OCI-LY1 (cell line): ENCODE data around the gene RAPGEF2.

Source experiments
- H2AFZ ChIP-seq: fragments of 200-600 bp; sonication (generic), shearing (Covaris generic); 2 replicates; pipeline ENCODE4 v1.6.0; 2014; ENCODE audit warnings: antibody characterized with exemption, mild to moderate bottlenecking, low read length
- H3F3A ChIP-seq: fragments of 200-600 bp; sonication (generic), shearing (Covaris generic); 2 replicates; pipeline ENCODE4 v1.6.0; 2014; ENCODE audit warnings: mild to moderate bottlenecking, antibody characterized with exemption, low read length, moderate library complexity; ENCODE audit not compliant: insufficient read depth
- H3K27ac ChIP-seq: fragments of 200-600 bp; sonication (generic); 2 replicates; pipeline ENCODE4 v1.5.1; 2014; ENCODE audit warnings: low read length, mixed run types, mild to moderate bottlenecking, low read depth; ENCODE audit not compliant: poor library complexity, severe bottlenecking
- H3K27me3 ChIP-seq: fragments of 200-600 bp; sonication (generic); 2 replicates; pipeline ENCODE4 v1.6.0; 2014; ENCODE audit warnings: antibody characterized with exemption, mild to moderate bottlenecking, low read length, moderate library complexity; ENCODE audit not compliant: insufficient read depth
- H3K36me3 ChIP-seq: fragments of 200-600 bp; sonication (generic); 2 replicates; pipeline ENCODE4 v1.6.1; 2014; ENCODE audit warnings: mild to moderate bottlenecking, antibody characterized with exemption, low read length, moderate library complexity, mixed read lengths; ENCODE audit not compliant: insufficient read depth
- H3K4me1 ChIP-seq: fragments of 200-600 bp; sonication (generic); 2 replicates; pipeline ENCODE4 v1.5.1; 2014; ENCODE audit warnings: mild to moderate bottlenecking, low read length, moderate library complexity; ENCODE audit not compliant: insufficient read depth, severe bottlenecking
- H3K4me2 ChIP-seq: fragments of 200-600 bp; sonication (generic), shearing (Covaris generic); 2 replicates; pipeline ENCODE4 v1.6.1; 2014; ENCODE audit warnings: low read length
- H3K4me3 ChIP-seq: fragments of 200-600 bp; sonication (generic); 2 replicates; pipeline ENCODE4 v1.5.1; 2014; ENCODE audit warnings: low read length, low read depth, mild to moderate bottlenecking, mixed read lengths; ENCODE audit not compliant: poor library complexity, severe bottlenecking
- H3K79me2 ChIP-seq: fragments of 200-600 bp; shearing (Covaris generic); 2 replicates; pipeline ENCODE4 v1.6.1; 2016; ENCODE audit warnings: mixed run types, low read length, mixed read lengths; ENCODE audit not compliant: insufficient read depth
- H3K9ac ChIP-seq: fragments of 200-600 bp; sonication (generic), shearing (Covaris generic); 2 replicates; pipeline ENCODE4 v1.6.1; 2014; ENCODE audit warnings: mild to moderate bottlenecking, low read length, mixed read lengths
- H3K9me2 ChIP-seq: fragments of 200-600 bp; sonication (generic), shearing (Covaris generic); 2 replicates; pipeline ENCODE4 v1.6.1; 2014; ENCODE audit warnings: low read depth, mild to moderate bottlenecking, low read length, mixed read lengths
- H3K9me3 ChIP-seq: fragments of 200-600 bp; shearing (Covaris generic); 2 replicates; pipeline ENCODE4 v1.6.1; 2014; ENCODE audit warnings: low read length, mixed read lengths
- H4K20me1 ChIP-seq: fragments of 200-600 bp; sonication (generic), shearing (Covaris generic); 2 replicates; pipeline ENCODE4 v1.6.0; 2016; ENCODE audit warnings: mild to moderate bottlenecking, low read length; ENCODE audit not compliant: insufficient read depth
- EZH2 ChIP-seq: fragments of 200-600 bp; sonication (generic), shearing (Covaris generic); IDR thresholded peaks from 2 replicates; pipeline ENCODE4 v1.8.0; 2017; ENCODE audit warnings: borderline replicate concordance, mixed run types, mild to moderate bottlenecking, antibody characterized with exemption, low read length, moderate library complexity, mixed read lengths
- TF ChIP-seq, protein P1 (sequence below): fragments of 200-600 bp; sonication (generic), shearing (Covaris generic); IDR thresholded peaks from 2 replicates; pipeline ENCODE4 v1.5.1; 2017; ENCODE audit warnings: mild to moderate bottlenecking, antibody characterized with exemption, low read length, moderate library complexity, mixed read lengths

The RAPGEF2 gene

GRCh38 chr4:159367781-159368080 is 264.9 kb downstream of the RAPGEF2 start:
- no peak for TF ChIP-seq EZH2
- TF ChIP-seq, protein P1, sequence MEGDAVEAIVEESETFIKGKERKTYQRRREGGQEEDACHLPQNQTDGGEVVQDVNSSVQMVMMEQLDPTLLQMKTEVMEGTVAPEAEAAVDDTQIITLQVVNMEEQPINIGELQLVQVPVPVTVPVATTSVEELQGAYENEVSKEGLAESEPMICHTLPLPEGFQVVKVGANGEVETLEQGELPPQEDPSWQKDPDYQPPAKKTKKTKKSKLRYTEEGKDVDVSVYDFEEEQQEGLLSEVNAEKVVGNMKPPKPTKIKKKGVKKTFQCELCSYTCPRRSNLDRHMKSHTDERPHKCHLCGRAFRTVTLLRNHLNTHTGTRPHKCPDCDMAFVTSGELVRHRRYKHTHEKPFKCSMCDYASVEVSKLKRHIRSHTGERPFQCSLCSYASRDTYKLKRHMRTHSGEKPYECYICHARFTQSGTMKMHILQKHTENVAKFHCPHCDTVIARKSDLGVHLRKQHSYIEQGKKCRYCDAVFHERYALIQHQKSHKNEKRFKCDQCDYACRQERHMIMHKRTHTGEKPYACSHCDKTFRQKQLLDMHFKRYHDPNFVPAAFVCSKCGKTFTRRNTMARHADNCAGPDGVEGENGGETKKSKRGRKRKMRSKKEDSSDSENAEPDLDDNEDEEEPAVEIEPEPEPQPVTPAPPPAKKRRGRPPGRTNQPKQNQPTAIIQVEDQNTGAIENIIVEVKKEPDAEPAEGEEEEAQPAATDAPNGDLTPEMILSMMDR = no peak
- Histone ChIP-seq H3K4me2 (no peak overlapping the region), H3F3A (no peaks in the 10 kb centered on the region), H3K79me2 (no peaks in the 10 kb centered on the region), H3K27me3 (no peaks in the 10 kb centered on the region), H3K9ac (no peak overlapping the region), H3K36me3 (no peaks in the 10 kb centered on the region), H3K4me1 (no peaks in the 10 kb centered on the region), H3K4me3 (no peak overlapping the region), H2AFZ (no peak overlapping the region), H3K9me3 (no peaks in the 10 kb centered on the region), H4K20me1 (no peaks in the 10 kb centered on the region), H3K9me2 (no peaks in the 10 kb centered on the region), H3K27ac (no peak overlapping the region)

GRCh38 chr4:159368320-159368719 is 265.4 kb downstream of the RAPGEF2 start:
- Histone ChIP-seq H3K27ac (no peak overlapping the region), H4K20me1 (no peaks in the 10 kb centered on the region)

GRCh38 chr4:159369256-159369655 is 266.4 kb downstream of the RAPGEF2 start:
- Histone ChIP-seq H3K79me2 (no peaks in the 10 kb centered on the region), H3K4me1 (no peaks in the 10 kb centered on the region), H3K27me3 (no peaks in the 10 kb centered on the region), H3K9me2 (no peaks in the 10 kb centered on the region), H4K20me1 (no peaks in the 10 kb centered on the region), H3K9ac (no peak overlapping the region), H3K36me3 (no peaks in the 10 kb centered on the region), H3K27ac (no peak overlapping the region), H3K4me3 (no peak overlapping the region), H3F3A (no peaks in the 10 kb centered on the region), H3K9me3 (no peaks in the 10 kb centered on the region), H2AFZ (no peak overlapping the region), H3K4me2 (no peak overlapping the region)
- TF ChIP-seq, protein P1 = no peak
- TF ChIP-seq EZH2 = no peak

More at GRCh38 chr4:159368320-159368719, 265.4 kb downstream of the RAPGEF2 start:
- Histone ChIP-seq H3K9me3 (no peaks in the 10 kb centered on the region), H3K4me3 (no peak overlapping the region), H3K36me3 (no peaks in the 10 kb centered on the region), H3K27me3 (no peaks in the 10 kb centered on the region), H2AFZ (no peak overlapping the region), H3K4me1 (no peaks in the 10 kb centered on the region), H3K4me2 (no peak overlapping the region), H3K9me2 (no peaks in the 10 kb centered on the region), H3F3A (no peaks in the 10 kb centered on the region), H3K79me2 (no peaks in the 10 kb centered on the region), H3K9ac (no peak overlapping the region)
- TF ChIP-seq, protein P1 = no peak
